Nephron progenitor cell (in vitro differentiated cells): ENCODE results near the gene NTNG2.

Source experiments
- DNase-seq: peaks from one replicate; pipeline ENCODE4 v3.0.0; 2021
- H3K27ac Mint-ChIP-seq: 2 replicates; pipeline ENCODE4 v1.8.0; 2021; ENCODE audit warnings: mild to moderate bottlenecking, moderate library complexity, mixed read lengths
- H3K27me3 Mint-ChIP-seq: 2 replicates; pipeline ENCODE4 v1.8.0; 2021; ENCODE audit warnings: mild to moderate bottlenecking, low read depth, mixed read lengths; ENCODE audit not compliant: poor library complexity
- H3K36me3 Mint-ChIP-seq: 2 replicates; pipeline ENCODE4 v1.8.0; 2021; ENCODE audit warnings: low read depth, mixed read lengths
- H3K4me1 Mint-ChIP-seq: 2 replicates; pipeline ENCODE4 v1.8.0; 2021; ENCODE audit warnings: mixed read lengths
- H3K4me3 Mint-ChIP-seq: 2 replicates; pipeline ENCODE4 v1.8.0; 2021; ENCODE audit warnings: mild to moderate bottlenecking, moderate library complexity, mixed read lengths
- H3K9me3 Mint-ChIP-seq: 2 replicates; pipeline ENCODE4 v1.8.0; 2021; ENCODE audit warnings: mild to moderate bottlenecking, moderate library complexity, mixed read lengths
- TF ChIP-seq, protein P1 (sequence below): fragments of 200-600 bp; sonication (generic); IDR thresholded peaks from 2 replicates; pipeline ENCODE4 v1.5.0; 2021; ENCODE audit warnings: antibody characterized with exemption

The NTNG2 gene

DNA sequence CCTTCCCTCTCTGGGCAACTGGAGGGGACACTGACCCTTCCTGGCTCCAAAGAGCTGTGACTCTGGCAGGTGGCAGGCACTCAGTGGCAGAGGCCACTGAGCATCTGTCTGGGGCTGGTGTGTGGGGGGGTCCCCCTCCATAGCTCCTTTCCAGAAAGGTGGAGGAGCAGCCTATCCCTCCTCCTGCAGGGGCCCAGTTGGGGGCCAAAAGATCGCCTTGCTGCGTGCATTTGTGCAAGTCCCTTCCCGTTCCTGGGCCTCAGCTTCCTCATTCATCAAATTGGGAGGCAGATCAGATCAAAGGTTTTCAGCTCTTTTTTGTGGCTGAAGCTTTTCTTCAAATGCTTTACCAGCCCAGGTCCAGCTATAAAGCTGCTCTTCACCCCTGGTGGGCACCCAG is 77.7 kb downstream of the NTNG2 start:
- Mint-ChIP-seq H3K9me3 (no peaks in the 10 kb centered on the region), H3K4me1 (peaks cover 45% of the 10 kb centered on the region), H3K36me3 (no peaks in the 10 kb centered on the region), H3K27me3 (peaks cover 41% of the 10 kb centered on the region), H3K27ac (no peak overlapping the region), H3K4me3 (no peak overlapping the region)
- no peak for DNase-seq
- TF ChIP-seq, protein P1, sequence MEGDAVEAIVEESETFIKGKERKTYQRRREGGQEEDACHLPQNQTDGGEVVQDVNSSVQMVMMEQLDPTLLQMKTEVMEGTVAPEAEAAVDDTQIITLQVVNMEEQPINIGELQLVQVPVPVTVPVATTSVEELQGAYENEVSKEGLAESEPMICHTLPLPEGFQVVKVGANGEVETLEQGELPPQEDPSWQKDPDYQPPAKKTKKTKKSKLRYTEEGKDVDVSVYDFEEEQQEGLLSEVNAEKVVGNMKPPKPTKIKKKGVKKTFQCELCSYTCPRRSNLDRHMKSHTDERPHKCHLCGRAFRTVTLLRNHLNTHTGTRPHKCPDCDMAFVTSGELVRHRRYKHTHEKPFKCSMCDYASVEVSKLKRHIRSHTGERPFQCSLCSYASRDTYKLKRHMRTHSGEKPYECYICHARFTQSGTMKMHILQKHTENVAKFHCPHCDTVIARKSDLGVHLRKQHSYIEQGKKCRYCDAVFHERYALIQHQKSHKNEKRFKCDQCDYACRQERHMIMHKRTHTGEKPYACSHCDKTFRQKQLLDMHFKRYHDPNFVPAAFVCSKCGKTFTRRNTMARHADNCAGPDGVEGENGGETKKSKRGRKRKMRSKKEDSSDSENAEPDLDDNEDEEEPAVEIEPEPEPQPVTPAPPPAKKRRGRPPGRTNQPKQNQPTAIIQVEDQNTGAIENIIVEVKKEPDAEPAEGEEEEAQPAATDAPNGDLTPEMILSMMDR: no peak

DNA sequence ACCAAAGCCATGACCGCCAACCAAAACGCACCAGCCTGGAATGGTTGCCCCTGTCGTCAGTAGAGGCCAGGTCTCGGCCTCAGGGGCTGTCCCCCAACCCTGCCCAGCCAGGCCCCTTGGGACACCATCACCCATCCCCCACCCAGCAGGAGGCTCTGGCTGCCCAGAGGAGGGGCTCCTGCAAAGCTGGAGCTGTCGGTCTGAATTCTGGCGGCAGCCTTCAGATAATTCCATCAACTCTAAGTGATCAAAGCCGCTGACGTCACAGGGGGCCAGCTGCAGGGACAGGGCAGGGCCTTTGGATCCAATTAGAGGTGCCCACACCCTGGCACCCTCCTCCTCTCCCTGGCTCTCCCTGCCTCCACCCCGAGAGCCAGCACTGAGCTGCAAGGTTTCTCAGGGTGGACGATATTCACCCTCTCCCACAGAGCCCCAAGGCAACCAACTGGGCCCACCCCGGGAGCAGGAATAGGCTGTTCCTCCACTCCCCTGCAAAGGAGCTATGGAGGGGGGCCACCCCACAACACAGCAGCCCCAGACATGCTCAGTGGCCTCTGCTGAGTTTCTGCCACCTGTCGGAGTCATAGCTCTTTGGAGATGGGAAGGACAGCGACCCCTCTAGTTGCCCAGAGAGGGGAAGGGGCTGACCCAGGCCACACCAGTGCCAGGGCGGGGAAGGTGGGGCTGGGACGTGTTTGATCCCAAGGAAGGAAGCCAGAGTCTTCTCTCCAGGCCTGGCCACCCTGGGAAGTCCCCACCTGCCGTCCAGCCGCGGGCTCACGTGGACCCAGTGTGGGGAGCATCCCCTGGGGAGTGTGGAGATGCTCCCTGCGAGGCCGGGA is 78.4 kb downstream of the NTNG2 start:
- H3K4me3 Mint-ChIP-seq: no peak overlapping the region
- H3K27ac Mint-ChIP-seq: no peak overlapping the region
- DNase-seq: peak; percentile 49
- peaks cover 42% of the 10 kb centered on the region for H3K27me3 Mint-ChIP-seq
- H3K9me3 Mint-ChIP-seq: no peaks in the 10 kb centered on the region
- H3K36me3 Mint-ChIP-seq: no peaks in the 10 kb centered on the region
- TF ChIP-seq, protein P1: no peak
- H3K4me1 Mint-ChIP-seq: peaks cover 52% of the 10 kb centered on the region

DNA sequence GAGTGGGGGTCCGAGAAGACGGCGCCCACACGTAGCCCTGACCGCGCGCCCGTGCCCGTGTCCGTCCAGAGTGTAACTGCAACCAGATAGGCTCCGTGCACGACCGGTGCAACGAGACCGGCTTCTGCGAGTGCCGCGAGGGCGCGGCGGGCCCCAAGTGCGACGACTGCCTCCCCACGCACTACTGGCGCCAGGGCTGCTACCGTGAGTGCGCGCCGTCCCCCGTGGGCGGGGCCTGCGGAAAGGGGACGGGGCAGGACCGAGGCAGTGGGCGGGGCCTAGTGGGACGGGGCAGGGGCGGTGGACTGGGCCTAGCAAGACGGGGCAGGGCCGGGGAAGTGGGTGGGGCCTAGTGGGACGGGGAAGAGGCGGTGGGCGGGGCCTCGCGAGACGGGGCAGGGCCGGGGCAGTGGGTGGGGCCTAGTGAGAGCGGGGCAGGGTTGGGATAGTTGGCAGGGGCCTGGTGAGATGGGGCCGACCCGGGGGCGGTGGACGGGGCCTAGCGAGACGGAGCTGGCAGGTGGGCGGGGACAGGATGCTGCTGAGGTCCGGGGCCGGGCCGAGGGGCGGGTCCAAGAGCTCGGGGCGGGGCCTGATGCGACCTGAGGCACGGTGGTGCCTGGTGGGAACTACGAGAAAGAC is 79.1 kb downstream of the NTNG2 start:
- peak; percentile 99 for DNase-seq
- Mint-ChIP-seq H3K9me3 (no peaks in the 10 kb centered on the region), H3K27ac (peak overlapping the region; percentile 73), H3K36me3 (no peaks in the 10 kb centered on the region), H3K4me1 (peaks cover 60% of the 10 kb centered on the region), H3K4me3 (peak overlapping the region; percentile 91), H3K27me3 (peaks cover 39% of the 10 kb centered on the region)
- TF ChIP-seq, protein P1: no peak

DNA sequence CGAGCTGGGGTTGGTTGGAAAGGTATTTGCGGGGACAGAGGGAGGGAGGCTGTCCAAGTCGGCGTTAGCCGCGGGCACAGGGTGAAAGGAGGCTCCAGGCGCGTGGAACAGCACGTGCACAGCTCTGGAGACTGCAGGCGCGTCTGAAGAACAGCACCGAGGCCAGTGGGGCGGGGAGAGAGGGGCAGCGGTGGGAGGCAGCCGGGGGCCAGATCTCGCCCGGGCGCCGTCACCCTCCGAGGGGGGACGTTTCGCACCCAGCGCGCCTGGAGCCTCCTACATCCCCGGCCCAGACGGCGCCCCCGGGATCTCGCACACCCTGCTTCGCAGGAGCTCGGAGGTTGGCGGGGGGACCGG is 79.6 kb downstream of the NTNG2 start:
- Mint-ChIP-seq H3K4me1 (peaks cover 65% of the 10 kb centered on the region), H3K36me3 (no peaks in the 10 kb centered on the region), H3K27ac (peak overlapping the region; percentile 73), H3K9me3 (no peaks in the 10 kb centered on the region), H3K27me3 (peaks cover 37% of the 10 kb centered on the region), H3K4me3 (peak overlapping the region; percentile 91)
- TF ChIP-seq, protein P1: no peak
- no peak for DNase-seq

DNA sequence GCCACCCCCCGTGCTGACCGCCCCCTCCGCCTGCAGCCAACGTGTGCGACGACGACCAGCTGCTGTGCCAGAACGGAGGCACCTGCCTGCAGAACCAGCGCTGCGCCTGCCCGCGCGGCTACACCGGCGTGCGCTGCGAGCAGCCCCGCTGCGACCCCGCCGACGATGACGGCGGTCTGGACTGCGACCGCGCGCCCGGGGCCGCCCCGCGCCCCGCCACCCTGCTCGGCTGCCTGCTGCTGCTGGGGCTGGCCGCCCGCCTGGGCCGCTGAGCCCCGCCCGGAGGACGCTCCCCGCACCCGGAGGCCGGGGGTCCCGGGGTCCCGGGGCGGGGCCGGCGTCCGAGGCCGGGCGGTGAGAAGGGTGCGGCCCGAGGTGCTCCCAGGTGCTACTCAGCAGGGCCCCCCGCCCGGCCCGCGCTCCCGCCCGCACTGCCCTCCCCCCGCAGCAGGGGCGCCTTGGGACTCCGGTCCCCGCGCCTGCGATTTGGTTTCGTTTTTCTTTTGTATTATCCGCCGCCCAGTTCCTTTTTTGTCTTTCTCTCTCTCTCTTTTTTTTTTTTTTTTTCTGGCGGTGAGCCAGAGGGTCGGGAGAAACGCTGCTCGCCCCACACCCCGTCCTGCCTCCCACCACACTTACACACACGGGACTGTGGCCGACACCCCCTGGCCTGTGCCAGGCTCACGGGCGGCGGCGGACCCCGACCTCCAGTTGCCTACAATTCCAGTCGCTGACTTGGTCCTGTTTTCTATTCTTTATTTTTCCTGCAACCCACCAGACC is 80.2 kb downstream of the NTNG2 start:
- Mint-ChIP-seq H3K4me1 (peaks cover 70% of the 10 kb centered on the region), H3K9me3 (no peaks in the 10 kb centered on the region), H3K36me3 (no peaks in the 10 kb centered on the region), H3K27me3 (peaks cover 35% of the 10 kb centered on the region), H3K27ac (no peak overlapping the region), H3K4me3 (peak overlapping the region; percentile 89)
- TF ChIP-seq, protein P1: no peak
- peak; percentile 54 for DNase-seq
